ENCODE data around the gene ODAD2. TPM values are rescaled to one million over a fixed set of nuclear protein-coding genes. Genes with fewer than 3 reads are reported as not detected.
"Not testable (repeated sequence)": the region's sequence is repeated elsewhere in the genome, so short reads cannot be mapped to it uniquely, and the experiment has no call there.

ODAD2 gene
- total and polyA plus RNA-seq, 12 donors: 0.41 to 1.7 (median 1.0) TPM; not detected in 5

DNA sequence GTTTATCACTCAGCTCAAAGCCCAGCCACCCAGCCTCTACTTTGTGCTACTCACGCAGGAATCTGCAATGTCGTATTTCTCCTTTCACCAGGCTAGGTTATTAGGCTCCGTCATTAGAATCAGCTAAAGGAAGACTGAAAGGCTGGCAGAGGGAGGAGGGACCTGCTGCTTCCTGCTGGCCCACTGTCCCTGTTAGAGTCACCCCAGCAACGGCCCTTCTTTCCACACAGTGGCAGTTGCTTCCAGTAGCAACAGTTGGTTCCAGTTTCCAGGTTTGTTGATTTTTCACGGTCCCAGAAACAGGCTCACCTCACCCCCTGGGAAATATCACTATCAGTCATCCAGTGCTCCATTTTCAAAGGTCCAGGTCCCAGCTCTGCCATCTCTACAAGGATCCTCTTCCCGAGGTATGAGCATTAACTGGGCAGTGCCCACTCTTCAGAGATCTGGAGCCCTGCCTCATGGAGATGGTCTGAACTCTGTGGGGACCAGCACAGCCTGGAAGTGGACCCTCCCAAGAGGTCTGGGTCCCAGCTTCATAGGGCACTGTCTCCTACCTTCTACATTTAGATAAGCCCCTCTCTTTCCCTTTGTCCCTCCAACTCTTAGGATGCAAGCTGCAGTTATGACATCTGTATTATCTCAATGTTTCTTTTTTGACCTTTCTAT, 15.9 kb downstream of the ODAD2 start:
- H3K27ac ChIP-seq: no peak overlapping the region
- H3K4me3 ChIP-seq: no peak overlapping the region
- H3K27me3 ChIP-seq: peaks cover 0 to 4% (median 0%) of the 10 kb centered on the region in 7 donors
- ATAC-seq (no peak), DNase-seq (no peak)
- no peaks in the 10 kb centered on the region for H3K36me3 ChIP-seq
- TF ChIP-seq, protein P1, sequence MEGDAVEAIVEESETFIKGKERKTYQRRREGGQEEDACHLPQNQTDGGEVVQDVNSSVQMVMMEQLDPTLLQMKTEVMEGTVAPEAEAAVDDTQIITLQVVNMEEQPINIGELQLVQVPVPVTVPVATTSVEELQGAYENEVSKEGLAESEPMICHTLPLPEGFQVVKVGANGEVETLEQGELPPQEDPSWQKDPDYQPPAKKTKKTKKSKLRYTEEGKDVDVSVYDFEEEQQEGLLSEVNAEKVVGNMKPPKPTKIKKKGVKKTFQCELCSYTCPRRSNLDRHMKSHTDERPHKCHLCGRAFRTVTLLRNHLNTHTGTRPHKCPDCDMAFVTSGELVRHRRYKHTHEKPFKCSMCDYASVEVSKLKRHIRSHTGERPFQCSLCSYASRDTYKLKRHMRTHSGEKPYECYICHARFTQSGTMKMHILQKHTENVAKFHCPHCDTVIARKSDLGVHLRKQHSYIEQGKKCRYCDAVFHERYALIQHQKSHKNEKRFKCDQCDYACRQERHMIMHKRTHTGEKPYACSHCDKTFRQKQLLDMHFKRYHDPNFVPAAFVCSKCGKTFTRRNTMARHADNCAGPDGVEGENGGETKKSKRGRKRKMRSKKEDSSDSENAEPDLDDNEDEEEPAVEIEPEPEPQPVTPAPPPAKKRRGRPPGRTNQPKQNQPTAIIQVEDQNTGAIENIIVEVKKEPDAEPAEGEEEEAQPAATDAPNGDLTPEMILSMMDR (IDR thresholded peaks at IDR 0.05): no peak
- intact Hi-C loops (cut with DNase I): no loop called here
- H3K4me1 ChIP-seq: no peaks in the 10 kb centered on the region
- WGBS, 2 donors: 67 to 69% methylated on average over 6 of the region's 6 CpGs
- H3K9me3 ChIP-seq: peaks cover 0 to 7% (median 0%) of the 10 kb centered on the region in 11 donors

DNA sequence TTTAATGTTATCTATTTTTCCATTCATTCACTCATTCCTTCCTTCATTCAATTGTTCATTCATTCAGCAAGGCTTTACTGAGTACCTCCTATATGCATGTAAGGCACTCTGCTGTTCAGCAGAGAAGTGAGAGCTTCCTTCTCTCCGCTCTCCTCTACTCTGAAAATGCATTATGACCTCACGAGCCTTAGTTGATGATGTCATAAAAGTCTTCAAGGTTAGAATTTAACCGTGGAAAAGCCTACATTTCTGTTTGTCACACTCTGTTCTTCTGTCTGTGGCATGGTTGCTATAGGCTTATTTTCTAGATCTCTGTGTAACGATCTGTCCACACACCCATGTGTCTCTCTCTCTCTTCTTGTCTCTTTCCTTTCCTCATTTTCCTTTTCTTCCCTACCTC, 17.1 kb downstream of the ODAD2 start:
- Histone ChIP-seq H3K4me1 (no peaks in the 10 kb centered on the region), H3K4me3 (no peak overlapping the region), H3K27ac (no peak overlapping the region), H3K36me3 (no peaks in the 10 kb centered on the region), H3K27me3 (peaks cover 0 to 4% (median 0%) of the 10 kb centered on the region in 7 donors), H3K9me3 (peaks cover 0 to 7% (median 0%) of the 10 kb centered on the region in 11 donors)
- intact Hi-C loops (cut with DNase I): no loop called here
- 80 to 84% methylated on average over 4 of the region's 4 CpGs for WGBS, 2 donors
- TF ChIP-seq, protein P1 (IDR thresholded peaks at IDR 0.05): no peak
- no peak for DNase-seq
- no peak for ATAC-seq

DNA sequence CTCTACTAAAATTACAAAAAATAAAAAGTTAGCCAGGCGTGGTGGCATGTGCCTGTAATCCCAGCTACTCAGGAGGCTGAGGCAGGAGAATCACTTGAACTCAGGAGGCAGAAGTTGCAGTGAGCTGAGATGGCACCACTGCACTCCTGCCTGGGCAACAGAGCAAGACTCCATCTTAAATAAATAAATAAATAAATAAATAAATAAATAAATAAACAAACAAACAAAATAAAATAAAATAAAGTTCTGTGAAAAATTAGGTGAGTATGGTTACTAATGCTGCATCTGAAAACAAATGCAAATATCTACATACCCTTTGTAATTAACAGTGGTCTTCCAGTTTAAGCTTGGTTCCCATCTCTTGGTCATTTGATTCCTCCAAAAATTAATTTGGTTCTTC, 28.1 kb downstream of the ODAD2 start:
- H3K4me3 ChIP-seq; H3K36me3 ChIP-seq; ATAC-seq; H3K27ac ChIP-seq; intact Hi-C loops (cut with DNase I); DNase-seq; H3K27me3 ChIP-seq; H3K4me1 ChIP-seq: not testable (repeated sequence)
- peaks cover 0 to 15% (median 0%) of the 10 kb centered on the region in 11 donors for H3K9me3 ChIP-seq
- WGBS, 2 donors: 70 to 93% methylated on average over 1 of the region's 1 CpG

DNA sequence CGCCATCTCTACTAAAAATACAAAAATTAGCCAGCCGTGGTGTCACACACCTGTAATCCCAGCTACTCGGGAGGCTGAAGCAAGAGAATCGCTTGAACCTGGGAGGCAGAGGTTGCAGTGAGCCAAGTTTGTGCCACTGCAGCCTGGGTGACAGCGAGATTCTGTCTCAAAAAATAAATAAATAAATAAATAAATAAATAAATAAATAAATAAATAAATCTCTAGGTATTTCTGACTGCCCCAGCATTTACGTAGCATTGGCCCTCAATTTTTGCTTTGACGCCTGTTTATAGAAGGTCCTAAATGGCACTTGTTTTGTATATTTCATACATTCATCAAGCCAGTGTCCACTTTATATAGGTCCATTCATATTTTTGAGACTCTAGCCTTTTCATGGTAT, 28.9 kb downstream of the ODAD2 start:
- H3K36me3 ChIP-seq; H3K27ac ChIP-seq; H3K4me1 ChIP-seq; DNase-seq; H3K4me3 ChIP-seq; ATAC-seq; intact Hi-C loops (cut with DNase I); H3K27me3 ChIP-seq: not testable (repeated sequence)
- peaks cover 0 to 15% (median 0%) of the 10 kb centered on the region in 11 donors for H3K9me3 ChIP-seq
- WGBS, 2 donors: 90 to 91% methylated on average over 7 of the region's 7 CpGs

DNA sequence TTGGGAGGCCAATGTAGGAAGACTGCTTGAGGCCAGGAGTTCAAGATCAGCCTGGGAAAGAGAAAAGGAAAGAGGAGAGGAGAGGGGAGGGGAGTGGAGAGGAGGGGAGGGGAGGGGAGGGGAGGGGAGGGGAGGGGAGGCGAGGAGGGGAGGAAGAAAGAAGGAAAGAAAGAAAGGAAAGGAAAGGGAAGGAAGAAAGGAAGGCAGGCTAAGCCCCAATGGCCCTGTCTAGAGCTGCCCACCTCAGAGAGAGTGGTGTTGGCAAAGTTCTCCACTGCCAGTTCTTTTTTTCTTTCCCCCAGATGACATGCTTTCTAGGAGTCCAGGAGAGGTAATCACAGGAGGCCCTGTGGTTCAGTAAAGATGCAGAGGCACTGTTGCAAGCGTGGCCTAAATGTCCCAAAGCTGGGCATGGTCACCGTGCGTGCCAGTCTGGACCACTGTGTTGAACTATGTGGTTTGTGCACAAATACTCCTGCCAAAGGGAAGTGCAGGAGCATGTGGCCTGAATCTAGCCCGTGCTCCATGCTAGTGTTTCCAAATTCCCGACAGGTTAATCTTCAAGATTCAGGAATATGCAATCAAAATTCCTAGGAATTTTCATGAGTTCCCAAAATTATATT, 39.7 kb downstream of the ODAD2 start:
- no peak overlapping the region for H3K27ac ChIP-seq
- 75 to 91% methylated on average over 6 of the region's 6 CpGs for WGBS, 2 donors
- no peak overlapping the region for H3K4me3 ChIP-seq
- intact Hi-C loops (cut with DNase I): no loop called here
- ATAC-seq (no peak), DNase-seq (no peak)
- no peaks in the 10 kb centered on the region for H3K27me3 ChIP-seq
- TF ChIP-seq, protein P1 (IDR thresholded peaks at IDR 0.05): no peak
- H3K4me1 ChIP-seq: no peaks in the 10 kb centered on the region
- H3K36me3 ChIP-seq: no peaks in the 10 kb centered on the region
- H3K9me3 ChIP-seq: no peaks in the 10 kb centered on the region

DNA sequence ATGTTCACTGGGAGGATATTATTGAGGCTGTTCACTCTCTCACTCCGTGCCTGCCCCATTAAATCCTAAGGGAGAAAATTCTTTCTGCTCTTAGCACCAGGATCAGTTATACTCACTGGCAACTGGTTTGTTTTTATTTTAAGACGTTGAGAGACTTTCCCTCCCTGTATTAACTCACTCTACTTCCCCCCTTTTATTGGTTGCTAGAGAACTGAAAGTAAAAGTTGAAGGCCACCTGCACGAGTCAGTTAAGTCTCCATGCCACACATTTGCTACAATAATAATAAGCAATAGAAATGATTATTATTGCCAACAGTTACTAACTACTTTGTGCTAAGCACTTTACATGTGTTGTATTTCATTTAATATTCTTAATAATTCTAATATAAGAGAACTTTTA, 40.5 kb downstream of the ODAD2 start:
- WGBS, 2 donors: 41 to 53% methylated on average over 3 of the region's 3 CpGs
- peak overlapping the region in 1 of 10 donors; percentile 10 for H3K4me3 ChIP-seq
- H3K36me3 ChIP-seq; DNase-seq; intact Hi-C loops (cut with DNase I); H3K4me1 ChIP-seq; H3K27ac ChIP-seq; H3K9me3 ChIP-seq; ATAC-seq; H3K27me3 ChIP-seq: not testable (repeated sequence)

Measured in heart right ventricle (tissue), 16 donors.